ENCODE measurements around the gene OPN5.

OPN5 gene

GRCh38 chr6:47772359-47772758, 9.5 kb upstream of the OPN5 start:
- no peak overlapping the region for H3K4me2 ChIP-seq (ENCODE audit: low read depth, low read length, poor library complexity, severe bottlenecking)
- H3K79me2 ChIP-seq (ENCODE audit: insufficient read depth, low read length): no peaks in the 10 kb centered on the region
- no peak overlapping the region for H3K27ac ChIP-seq (ENCODE audit: low read depth, low read length)
- H3K27me3 ChIP-seq (ENCODE audit: low read length): 0 out of 2 replicates have a peak, but pooled peaks cover 3% of the 10 kb centered on the region
- H2AFZ ChIP-seq (ENCODE audit: low read depth, low read length, severe bottlenecking): no peak overlapping the region
- no peak overlapping the region for H3K4me3 ChIP-seq (ENCODE audit: insufficient read depth, low read length, poor library complexity, severe bottlenecking)
- no peaks in the 10 kb centered on the region for H3K36me3 ChIP-seq (ENCODE audit: low read length)
- TF ChIP-seq CTCF (IDR thresholded peaks at IDR 0.05; ENCODE audit: insufficient read depth, low read length, poor library complexity, severe bottlenecking) (no peak), EZH2phosphoT487 (conservative IDR thresholded peaks at IDR 0.05; ENCODE audit: low read length) (no peak)
- H3K9me3 ChIP-seq (ENCODE audit: insufficient read depth, low read length): no peaks in the 10 kb centered on the region
- no peaks in the 10 kb centered on the region for H3F3A ChIP-seq (ENCODE audit: insufficient read depth)
- H3K9me2 ChIP-seq (replicated peaks; ENCODE audit: insufficient read depth, low read length): no peaks in the 10 kb centered on the region
- H4K20me1 ChIP-seq (ENCODE audit: low read depth, low read length): no peaks in the 10 kb centered on the region
- H3K9ac ChIP-seq (ENCODE audit: low read length): no peak overlapping the region

- H3K27me3 ChIP-seq (ENCODE audit: low read length): 0 out of 2 replicates have a peak, but pooled peaks cover 3% of the 10 kb centered on the region
These were observed 8.8 kb upstream of the OPN5 start for GRCh38 chr6:47773005-47773404.

GRCh38 chr6:47780510-47781356, 1.1 kb upstream of the OPN5 start:
- no peak overlapping the region for H2AFZ ChIP-seq (ENCODE audit: low read depth, low read length, severe bottlenecking)

More at GRCh38 chr6:47773005-47773404, 8.8 kb upstream of the OPN5 start:
- H3K79me2 ChIP-seq (ENCODE audit: insufficient read depth, low read length): no peaks in the 10 kb centered on the region
- H3K9me3 ChIP-seq (ENCODE audit: insufficient read depth, low read length): no peaks in the 10 kb centered on the region
- H3F3A ChIP-seq (ENCODE audit: insufficient read depth): no peaks in the 10 kb centered on the region
- no peaks in the 10 kb centered on the region for H3K9me2 ChIP-seq (replicated peaks; ENCODE audit: insufficient read depth, low read length)
- no peaks in the 10 kb centered on the region for H4K20me1 ChIP-seq (ENCODE audit: low read depth, low read length)
- TF ChIP-seq EZH2phosphoT487 (conservative IDR thresholded peaks at IDR 0.05; ENCODE audit: low read length): no peak
- TF ChIP-seq CTCF (IDR thresholded peaks at IDR 0.05; ENCODE audit: insufficient read depth, low read length, poor library complexity, severe bottlenecking): no peak
- no peak overlapping the region for H2AFZ ChIP-seq (ENCODE audit: low read depth, low read length, severe bottlenecking)
- H3K27ac ChIP-seq (ENCODE audit: low read depth, low read length): no peak overlapping the region
- H3K9ac ChIP-seq (ENCODE audit: low read length): no peak overlapping the region
- H3K4me3 ChIP-seq (ENCODE audit: insufficient read depth, low read length, poor library complexity, severe bottlenecking): no peak overlapping the region
- no peaks in the 10 kb centered on the region for H3K36me3 ChIP-seq (ENCODE audit: low read length)
- H3K4me2 ChIP-seq (ENCODE audit: low read depth, low read length, poor library complexity, severe bottlenecking): no peak overlapping the region

More at GRCh38 chr6:47780510-47781356, 1.1 kb upstream of the OPN5 start:
- no peak overlapping the region for H3K27ac ChIP-seq (ENCODE audit: low read depth, low read length)
- H3K9me3 ChIP-seq (ENCODE audit: insufficient read depth, low read length): no peaks in the 10 kb centered on the region
- no peak overlapping the region for H3K9ac ChIP-seq (ENCODE audit: low read length)
- no peaks in the 10 kb centered on the region for H3F3A ChIP-seq (ENCODE audit: insufficient read depth)
- no peak overlapping the region for H3K4me2 ChIP-seq (ENCODE audit: low read depth, low read length, poor library complexity, severe bottlenecking)
- no peaks in the 10 kb centered on the region for H3K9me2 ChIP-seq (replicated peaks; ENCODE audit: insufficient read depth, low read length)
- no peak for TF ChIP-seq EZH2phosphoT487 (conservative IDR thresholded peaks at IDR 0.05; ENCODE audit: low read length)
- TF ChIP-seq CTCF (IDR thresholded peaks at IDR 0.05; ENCODE audit: insufficient read depth, low read length, poor library complexity, severe bottlenecking): peak; percentile 78
- no peaks in the 10 kb centered on the region for H3K36me3 ChIP-seq (ENCODE audit: low read length)
- H3K79me2 ChIP-seq (ENCODE audit: insufficient read depth, low read length): no peaks in the 10 kb centered on the region
- no peak overlapping the region for H3K4me3 ChIP-seq (ENCODE audit: insufficient read depth, low read length, poor library complexity, severe bottlenecking)
- H4K20me1 ChIP-seq (ENCODE audit: low read depth, low read length): no peaks in the 10 kb centered on the region
- no peaks in the 10 kb centered on the region for H3K27me3 ChIP-seq (ENCODE audit: low read length)
